Inflammatory macrophage (primary cell): ENCODE data around the gene PIK3IP1.
A peak's percentile ranks its signal among the peaks of the same experiment; 100 is the strongest.
"Not testable (repeated sequence)": the region's sequence is repeated elsewhere in the genome, so short reads cannot be mapped to it uniquely, and the experiment has no call there.

Experiments used
- DNase-seq, 2 donors: peaks; one replicate each; pipeline ENCODE4 v3.0.0-alpha.2; 2020 to 2022

The PIK3IP1 gene

GRCh38 chr22:31248138-31248745 is 44.0 kb downstream of the PIK3IP1 start:
- DNase-seq: peak; percentile 50 to 53

DNA sequence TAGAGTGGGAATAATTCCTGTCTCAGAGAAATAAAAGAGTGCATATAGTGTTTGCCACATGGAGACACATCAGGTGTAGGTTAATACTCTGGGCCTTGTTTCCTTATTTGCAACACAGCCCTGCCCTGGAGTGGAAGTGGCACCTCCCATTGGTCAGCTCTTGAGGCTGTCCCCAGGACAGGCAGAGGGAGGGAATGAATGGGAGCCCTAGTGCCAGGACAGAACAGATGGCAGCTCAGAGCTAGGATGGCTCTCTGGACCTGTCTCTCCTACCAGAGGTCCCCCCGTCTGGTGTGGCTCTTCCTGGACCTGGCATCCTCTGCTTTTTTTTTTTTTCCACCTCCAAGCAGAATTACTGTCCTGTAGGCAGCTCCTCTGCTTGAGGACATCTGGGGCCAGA is 44.6 kb downstream of the PIK3IP1 start:
- DNase-seq: no peak

DNA sequence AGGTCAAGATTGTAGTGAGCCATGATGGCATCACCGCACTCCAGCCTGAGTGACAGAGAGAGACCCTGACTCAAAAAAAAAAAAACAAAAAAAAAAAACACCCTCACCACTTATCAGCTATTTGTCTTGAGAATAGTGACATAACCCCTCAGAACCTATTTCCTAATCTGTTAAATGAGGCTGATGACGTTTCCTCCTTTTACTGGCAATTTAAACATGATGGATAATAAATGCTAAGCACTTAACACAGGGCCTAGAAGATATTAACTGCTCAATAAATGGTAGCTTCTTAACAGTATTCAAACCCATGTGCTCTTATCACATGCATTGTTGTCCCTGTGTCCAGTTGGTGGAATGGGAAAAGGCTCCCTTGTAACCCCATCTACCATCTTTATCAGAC is 45.6 kb downstream of the PIK3IP1 start:
- DNase-seq: no peak

DNA sequence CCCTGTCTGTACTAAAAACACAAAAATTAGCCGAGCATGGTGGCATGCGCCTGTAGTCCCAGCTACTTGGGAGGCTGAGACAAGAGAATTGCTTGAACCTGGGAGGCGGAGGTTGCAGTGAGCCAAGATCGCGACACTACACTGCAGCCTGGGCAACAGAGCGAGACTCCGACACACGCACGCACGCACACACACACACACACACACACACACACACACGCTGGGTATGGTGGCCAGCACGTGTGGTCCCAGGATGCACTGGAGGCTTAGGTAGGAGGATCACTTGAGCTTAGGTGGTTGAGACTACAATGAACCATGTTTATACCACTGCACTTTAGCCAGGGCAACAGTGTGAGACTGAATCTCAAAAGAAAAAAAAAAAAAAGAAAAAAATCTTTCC is 46.3 kb downstream of the PIK3IP1 start:
- not testable (repeated sequence) for DNase-seq

- no peak for DNase-seq
Measured at GRCh38 chr22:31244943-31245451, 47.3 kb downstream of the PIK3IP1 start.

GRCh38 chr22:31244046-31244942 is 48.0 kb downstream of the PIK3IP1 start:
- no peak for DNase-seq

GRCh38 chr22:31243339-31244045 is 48.8 kb downstream of the PIK3IP1 start:
- DNase-seq: no peak

- no peak for DNase-seq
Measured at GRCh38 chr22:31241936-31242335, 50.4 kb downstream of the PIK3IP1 start.

GRCh38 chr22:31241200-31241599 is 51.1 kb downstream of the PIK3IP1 start:
- DNase-seq: no peak

- DNase-seq: no peak
Measured at GRCh38 chr22:31239771-31240370, 52.4 kb downstream of the PIK3IP1 start.

DNA sequence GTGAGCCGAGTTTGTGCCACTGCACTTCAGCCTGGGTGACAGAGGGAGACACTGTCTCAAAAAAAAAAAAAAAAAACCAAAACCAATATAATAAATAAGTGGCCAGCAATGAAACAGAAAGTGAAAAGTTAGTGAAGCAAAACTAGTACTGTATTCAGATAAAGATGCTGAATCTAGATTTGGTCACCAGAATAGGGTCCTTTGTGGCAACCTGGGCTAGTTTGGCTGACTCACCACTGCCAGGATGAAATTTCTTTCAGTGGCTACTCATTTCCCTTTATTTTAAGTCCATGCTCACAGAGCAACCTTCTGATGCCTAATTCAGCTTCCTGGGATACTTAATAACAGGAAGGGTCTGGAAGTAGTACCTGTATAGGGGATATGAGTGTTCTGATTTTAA is 54.2 kb downstream of the PIK3IP1 start:
- no peak for DNase-seq

DNA sequence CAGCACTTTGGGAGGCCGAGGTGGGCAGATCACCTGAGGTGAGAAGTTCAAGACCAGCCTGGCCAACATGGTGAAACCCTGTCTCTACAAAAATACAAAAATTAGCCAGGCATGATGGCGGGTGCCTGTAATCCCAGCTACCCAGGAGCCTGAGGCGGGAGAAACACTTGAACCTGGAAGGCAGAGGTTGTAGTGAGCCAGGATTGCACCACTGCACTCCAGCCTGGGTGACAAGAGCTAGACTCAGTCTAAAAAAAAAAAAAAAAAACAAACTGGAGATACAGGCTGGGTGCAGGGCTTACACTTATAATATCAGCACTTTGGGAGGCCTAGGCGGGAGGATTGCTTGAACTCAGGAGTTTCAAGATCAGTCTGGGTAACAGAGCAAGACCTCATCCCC is 56.2 kb downstream of the PIK3IP1 start:
- DNase-seq: not testable (repeated sequence)

- DNase-seq: peak; percentile 34 to 43
Measured at GRCh38 chr22:31235081-31235480, 57.2 kb downstream of the PIK3IP1 start.

DNA sequence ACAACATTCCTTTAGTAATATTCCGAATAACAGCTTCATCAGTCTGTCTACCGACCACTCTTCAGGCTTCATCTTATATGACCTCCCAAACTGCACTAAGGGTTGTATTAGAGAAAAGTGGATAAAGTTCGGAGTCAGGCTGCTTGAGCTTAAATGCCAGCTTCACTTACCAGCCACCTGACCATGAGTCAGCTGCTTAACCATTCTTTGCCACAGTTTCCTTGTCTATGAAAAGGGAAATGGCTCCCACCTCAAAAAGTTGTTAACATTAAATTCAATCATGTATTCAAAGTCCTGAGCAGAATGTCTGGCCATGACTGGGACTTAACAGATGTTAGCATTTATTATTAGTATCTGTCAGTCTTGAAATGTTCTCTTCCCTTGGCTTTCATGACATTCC is 59.3 kb downstream of the PIK3IP1 start:
- DNase-seq: peak; percentile 46 to 78
